Hepatocyte (in vitro differentiated cells): Measurements from ENCODE around the gene RAB11FIP4. TPM values are rescaled to one million over a fixed set of nuclear protein-coding genes. Genes with fewer than 3 reads are reported as not detected.
A peak's percentile ranks its signal among the peaks of the same experiment; 100 is the strongest.

Source experiments
- DNase-seq: peaks from one replicate; pipeline ENCODE4 v3.0.0-alpha.2; 2016; ENCODE audit warnings: low spot score
- H2AFZ ChIP-seq: fragments of 200-600 bp; sonication (generic); 2 replicates; pipeline ENCODE4 v1.6.0; 2016; ENCODE audit warnings: antibody characterized with exemption, mild to moderate bottlenecking
- H3K27ac ChIP-seq: fragments of 200-600 bp; sonication (generic); 2 replicates; pipeline ENCODE4 v1.5.1; 2016; ENCODE audit warnings: mild to moderate bottlenecking
- H3K27me3 ChIP-seq: fragments of 200-600 bp; sonication (generic); 2 replicates; pipeline ENCODE4 v1.6.1; 2016
- H3K36me3 ChIP-seq: fragments of 200-600 bp; sonication (generic); replicated peaks from 2 replicates; pipeline ENCODE4 v1.5.1; 2016; ENCODE audit warnings: low read depth; ENCODE audit not compliant: insufficient read depth
- H3K4me1 ChIP-seq: fragments of 200-600 bp; sonication (generic); 2 replicates; pipeline ENCODE4 v1.5.1; 2016; ENCODE audit warnings: mild to moderate bottlenecking, moderate library complexity; ENCODE audit not compliant: insufficient read depth
- H3K4me2 ChIP-seq: fragments of 200-600 bp; sonication (generic); 2 replicates; pipeline ENCODE4 v1.6.0; 2016
- H3K4me3 ChIP-seq: fragments of 200-600 bp; sonication (generic); 2 replicates; pipeline ENCODE4 v1.5.1; 2016; ENCODE audit warnings: mild to moderate bottlenecking
- H3K79me2 ChIP-seq: fragments of 200-600 bp; sonication (generic); 2 replicates; pipeline ENCODE4 v1.6.0; 2017; ENCODE audit warnings: mild to moderate bottlenecking
- H3K9me2 ChIP-seq: fragments of 200-600 bp; sonication (generic); replicated peaks from 2 replicates; pipeline ENCODE4 v1.6.0; 2017; ENCODE audit warnings: mild to moderate bottlenecking; ENCODE audit not compliant: insufficient read depth
- H3K9me3 ChIP-seq: fragments of 200-600 bp; sonication (generic); 2 replicates; pipeline ENCODE4 v1.5.1; 2016; ENCODE audit warnings: low read depth, mild to moderate bottlenecking
- H4K20me1 ChIP-seq: fragments of 200-600 bp; sonication (generic); 2 replicates; pipeline ENCODE4 v1.6.0; 2016; ENCODE audit warnings: mild to moderate bottlenecking; ENCODE audit not compliant: insufficient read depth, poor library complexity, severe bottlenecking
- CTCF ChIP-seq: fragments of 200-600 bp; sonication (generic); IDR thresholded peaks from 2 replicates; pipeline ENCODE4 v1.5.1; 2016; ENCODE audit warnings: antibody characterized with exemption, mild to moderate bottlenecking; ENCODE audit not compliant: poor library complexity
- EZH2 ChIP-seq: fragments of 200-600 bp; sonication (generic); IDR thresholded peaks from 2 replicates; pipeline ENCODE4 v1.6.1; 2016; ENCODE audit warnings: antibody characterized with exemption, mild to moderate bottlenecking, borderline replicate concordance
- EZH2phosphoT487 ChIP-seq: fragments of 200-600 bp; sonication (generic); IDR thresholded peaks from one replicate; pipeline ENCODE4 v1.6.1; 2018; ENCODE audit warnings: antibody characterized with exemption, mild to moderate bottlenecking, low read depth, moderate library complexity; ENCODE audit not compliant: unreplicated experiment, severe bottlenecking
- WGBS: methylation state at CpG from one replicate; pipeline ENCODE4 v1.1.6; 2016; ENCODE audit warnings: low lambda C conversion rate; ENCODE audit errors: missing lambda C conversion rate; 5-methylcytosine and 5-hydroxymethylcytosine counted together
- microRNA counts: library from miRNA; unstranded; fragments of <30 nt; microRNA quantifications from one replicate; lab custom pipeline; 2017
- microRNA-seq: library from miRNA; unstranded; fragments of <30 nt; microRNA quantifications from one replicate; pipeline ENCODE4, GENCODE V29; 2017
- polyA plus RNA-seq: library from polyadenylated mRNA; unstranded; fragments of >200 nt; fragmentation: Nextera tagmentation; extraction: Ambion mirVana; gene quantifications from 2 replicates; pipeline ENCODE4 v1.2.1, GENCODE V29; 2016
- small RNA-seq: library from RNA; depleted of rRNA; stranded (forward); fragments of <200 nt; gene quantifications from one replicate; pipeline ENCODE3, GENCODE V24; 2014
- total RNA-seq: library from RNA; depleted of rRNA; stranded (reverse); fragments of >200 nt; gene quantifications from 2 replicates; pipeline ENCODE4 v1.2.3, GENCODE V29; 2014

RAB11FIP4 gene
- total and polyA plus RNA-seq, 2 experiments from 2014 or later, result 25.8 to 35.6 TPM

GRCh38 chr17:31586946-31587345, 195.5 kb downstream of the RAB11FIP4 start:
- Histone ChIP-seq H3K4me2 (no peak overlapping the region), H3K4me1 (no peaks in the 10 kb centered on the region), H3K4me3 (no peak overlapping the region), H3K27me3 (no peaks in the 10 kb centered on the region), H3K36me3 (no peaks in the 10 kb centered on the region), H3K79me2 (no peaks in the 10 kb centered on the region), H3K27ac (peak overlapping the region; percentile 34), H3K9me3 (no peaks in the 10 kb centered on the region), H3K9me2 (no peaks in the 10 kb centered on the region), H4K20me1 (no peaks in the 10 kb centered on the region), H2AFZ (no peak overlapping the region)
- DNase-seq, result no peak
- no peak for TF ChIP-seq EZH2phosphoT487
- no peak for TF ChIP-seq EZH2
- TF ChIP-seq CTCF, result no peak
- WGBS, result 82% methylated on average over 5 of the region's 5 CpGs

DNA sequence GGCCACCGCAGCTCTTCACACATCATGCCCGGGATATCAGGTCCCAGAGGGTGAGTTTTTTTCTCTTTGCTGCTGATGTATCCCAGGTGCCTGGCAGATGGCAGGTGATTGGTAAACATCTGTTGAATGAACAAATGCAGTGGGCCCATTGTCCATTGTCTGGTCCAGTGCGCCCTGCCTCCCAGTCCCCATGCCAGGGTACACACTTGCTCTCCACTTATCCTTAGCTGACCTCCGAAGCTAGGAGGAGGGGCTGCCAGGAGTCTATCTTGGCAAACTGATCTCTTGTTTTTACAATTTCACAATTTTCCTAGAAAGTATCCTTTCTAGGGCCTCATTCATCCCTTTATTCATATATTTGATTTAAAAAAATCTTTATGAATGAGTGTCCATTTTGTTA, 196.0 kb downstream of the RAB11FIP4 start:
- TF ChIP-seq EZH2phosphoT487 (no peak), EZH2 (no peak), CTCF (no peak)
- H3K4me2 ChIP-seq, result no peak overlapping the region
- H3K27me3 ChIP-seq, result no peaks in the 10 kb centered on the region
- 94% methylated on average over 4 of the region's 4 CpGs for WGBS
- H3K9me2 ChIP-seq, result no peaks in the 10 kb centered on the region
- no peak for DNase-seq
- no peak overlapping the region for H3K4me3 ChIP-seq
- no peak overlapping the region for H3K27ac ChIP-seq
- no peaks in the 10 kb centered on the region for H4K20me1 ChIP-seq
- no peaks in the 10 kb centered on the region for H3K36me3 ChIP-seq
- no peak overlapping the region for H2AFZ ChIP-seq
- H3K79me2 ChIP-seq, result no peaks in the 10 kb centered on the region
- no peaks in the 10 kb centered on the region for H3K4me1 ChIP-seq
- H3K9me3 ChIP-seq, result no peaks in the 10 kb centered on the region

MicroRNAs within 50 kb of the gene (microRNA counts, 767-probe panel; counts per million panel counts)
- not detected for microRNA hsa-miR-193a-3p (lab: Ali Mortazavi, UCI)
- 7,093 counts per million, percentile 38 among the panel's probes with 10 or more counts for microRNA hsa-miR-193a-5p (lab: Ali Mortazavi, UCI)

Small RNAs within 50 kb of the gene (microRNA-seq; reads per million reads assigned to microRNA genes)
- 2,659 reads per million, percentile 86 among the genes with 10 or more reads in this experiment for gene MIR193A
- 15.2 reads per million, percentile 32 among the genes with 10 or more reads in this experiment for gene MIR365B
- gene MIR4725, result 36.2 reads per million, percentile 48 among the genes with 10 or more reads in this experiment

Small RNAs within 50 kb of the gene (small RNA-seq; reads per million reads assigned to genes)
- 3.9 reads per million, percentile 92 among the genes with 10 or more reads in this experiment for gene MIR193A
- gene MIR4725, result not detected
- not detected for gene RN7SL45P
- gene RN7SL79P, result not detected
- not detected for gene RNU6ATAC7P

Other genes starting within 250 kb of the RAB11FIP4 start
- 0.12 TPM in 1 of 2 replicates, not detected in the other for gene OMG, start 94.4 kb upstream of the RAB11FIP4 start, total RNA-seq
- gene OMG, start 94.4 kb upstream of the RAB11FIP4 start, polyA plus RNA-seq, result 0.58 and 2.2 TPM in 2 replicates
- gene EVI2B, start 77.6 kb upstream of the RAB11FIP4 start, total RNA-seq, result not detected in 2 replicates
- gene EVI2B, start 77.6 kb upstream of the RAB11FIP4 start, polyA plus RNA-seq, result 0.34 TPM in 1 of 2 replicates, not detected in the other
- gene EVI2A, start 70.1 kb upstream of the RAB11FIP4 start, total RNA-seq, result 0.10 and 0.28 TPM in 2 replicates
- gene EVI2A, start 70.1 kb upstream of the RAB11FIP4 start, polyA plus RNA-seq, result 0.88 and 1.1 TPM in 2 replicates